Stimulated activated naive B cell treated with anti-CD40 and anti-IgM and Interleukin-4, amounts not matched to agents 10 μg/mL and 1 μg/mL and 100 μg/mL, for 72 hours (primary cell): Measurements from ENCODE around the gene DNAJC2.

Experiments used
- ATAC-seq, 2 donors: fragments of 150-1000 bp; cut with Tn5 transposase; replicated peaks; 2 replicates each; pipeline ENCODE4 v1.10.0; 2021; ENCODE audit warnings: moderate library complexity in 1 of 2
- DNase-seq: peaks from one replicate; pipeline ENCODE4 v3.0.0; 2021
- H3K27ac Mint-ChIP-seq: one replicate; pipeline ENCODE4 v1.8.0; 2022; ENCODE audit warnings: mild to moderate bottlenecking, mixed read lengths
- H3K27me3 Mint-ChIP-seq, 2 donors: one replicate each; pipeline ENCODE4 v1.8.0; 2022; ENCODE audit warnings: mixed read lengths in 2 of 2
- H3K36me3 Mint-ChIP-seq, 2 donors: one replicate each; pipeline ENCODE4 v1.8.0; 2022; ENCODE audit warnings: mixed read lengths in 2 of 2, mild to moderate bottlenecking in 1 of 2
- H3K4me1 Mint-ChIP-seq, 2 donors: one replicate each; pipeline ENCODE4 v1.8.0; 2022; ENCODE audit warnings: mixed read lengths in 2 of 2, mild to moderate bottlenecking in 1 of 2
- H3K4me3 Mint-ChIP-seq, 2 donors: one replicate each; pipeline ENCODE4 v1.8.0; 2022; ENCODE audit warnings: mild to moderate bottlenecking in 2 of 2, mixed read lengths in 2 of 2, moderate library complexity in 1 of 2
- H3K9me3 Mint-ChIP-seq, 2 donors: one replicate each; pipeline ENCODE4 v1.8.0; 2022; ENCODE audit warnings: mixed read lengths in 2 of 2, mild to moderate bottlenecking in 1 of 2

The DNAJC2 gene

GRCh38 chr7:103348959-103349358, 4.4 kb upstream of the DNAJC2 start:
- Mint-ChIP-seq H3K27me3 (no peaks in the 10 kb centered on the region), H3K27ac (peak overlapping the region; percentile 56), H3K4me3 (peak overlapping the region; percentile 86), H3K4me1 (peaks cover 22 to 50% of the 10 kb centered on the region in 2 donors), H3K36me3 (peaks cover 30 to 33% of the 10 kb centered on the region in 2 donors), H3K9me3 (no peaks in the 10 kb centered on the region)
- ATAC-seq: no peak
- DNase-seq: no peak

GRCh38 chr7:103348452-103348851, 3.9 kb upstream of the DNAJC2 start:
- Mint-ChIP-seq H3K36me3 (peaks cover 30 to 36% of the 10 kb centered on the region in 2 donors), H3K27ac (peak overlapping the region; percentile 71), H3K9me3 (no peaks in the 10 kb centered on the region), H3K4me3 (peak overlapping the region; percentile 97 to 98), H3K4me1 (peaks cover 22 to 50% of the 10 kb centered on the region in 2 donors), H3K27me3 (no peaks in the 10 kb centered on the region)
- no peak for ATAC-seq
- DNase-seq: no peak

GRCh38 chr7:103347507-103348267, 3.1 kb upstream of the DNAJC2 start, which contains the start of gene PSMC2:
PSMC2 (plus strand) TSS chr7:103347643; CDS start chr7:103347712, 69 bp downstream.
- peak; percentile 84 for DNase-seq
- peaks cover 19 to 49% of the 10 kb centered on the region in 2 donors for H3K4me1 Mint-ChIP-seq
- no peaks in the 10 kb centered on the region for H3K27me3 Mint-ChIP-seq

GRCh38 chr7:103346396-103346795, 1.8 kb upstream of the DNAJC2 start:
- no peaks in the 10 kb centered on the region for H3K27me3 Mint-ChIP-seq
- ATAC-seq (no peak), DNase-seq (no peak)
- peak overlapping the region; percentile 36 to 98 for H3K4me3 Mint-ChIP-seq
- no peak overlapping the region for H3K27ac Mint-ChIP-seq
- H3K9me3 Mint-ChIP-seq: no peaks in the 10 kb centered on the region
- peaks cover 22 to 30% of the 10 kb centered on the region in 2 donors for H3K36me3 Mint-ChIP-seq
- H3K4me1 Mint-ChIP-seq: peaks cover 15 to 44% of the 10 kb centered on the region in 2 donors

More at GRCh38 chr7:103347507-103348267, 3.1 kb upstream of the DNAJC2 start, which contains the start of gene PSMC2:
- peak within 1 kb of the TSS; percentile 97 to 98 for H3K4me3 Mint-ChIP-seq
- H3K9me3 Mint-ChIP-seq: no peaks in the 10 kb centered on the region
- H3K27ac Mint-ChIP-seq: peak within 1 kb of the TSS; percentile 97
- peak; percentile 78 to 81 for ATAC-seq
- H3K36me3 Mint-ChIP-seq: peaks cover 28 to 34% of the 10 kb centered on the region in 2 donors

- Mint-ChIP-seq H3K4me3 (peak overlapping the region; percentile 99), H3K9me3 (no peaks in the 10 kb centered on the region), H3K4me1 (peaks cover 19 to 48% of the 10 kb centered on the region in 2 donors), H3K27ac (peak overlapping the region; percentile 99), H3K36me3 (peaks cover 32 to 40% of the 10 kb centered on the region in 2 donors), H3K27me3 (no peaks in the 10 kb centered on the region)
- DNase-seq (peak; percentile 2), ATAC-seq (peak; percentile 22 to 30)
Measured at GRCh38 chr7:103343758-103344452, 662 bp downstream of the DNAJC2 start.

GRCh38 chr7:103343332-103343731, 1.2 kb downstream of the DNAJC2 start:
- Mint-ChIP-seq H3K27ac (peak overlapping the region; percentile 99), H3K36me3 (peaks cover 31 to 39% of the 10 kb centered on the region in 2 donors)
- ATAC-seq: peak; percentile 4 to 16

GRCh38 chr7:103341466-103341865, 3.1 kb downstream of the DNAJC2 start:
- no peak for ATAC-seq
- H3K27ac Mint-ChIP-seq: no peak overlapping the region
- no peak for DNase-seq
- peak overlapping the region; percentile 14 to 21 for H3K4me3 Mint-ChIP-seq
- no peaks in the 10 kb centered on the region for H3K9me3 Mint-ChIP-seq
- peaks cover 21 to 39% of the 10 kb centered on the region in 2 donors for H3K4me1 Mint-ChIP-seq
- H3K27me3 Mint-ChIP-seq: no peaks in the 10 kb centered on the region
- peaks cover 33 to 48% of the 10 kb centered on the region in 2 donors for H3K36me3 Mint-ChIP-seq

More at GRCh38 chr7:103343332-103343731, 1.2 kb downstream of the DNAJC2 start:
- Mint-ChIP-seq H3K4me3 (peak overlapping the region; percentile 99), H3K4me1 (peaks cover 19 to 42% of the 10 kb centered on the region in 2 donors), H3K9me3 (no peaks in the 10 kb centered on the region), H3K27me3 (no peaks in the 10 kb centered on the region)
- DNase-seq: no peak

- peaks cover 21 to 30% of the 10 kb centered on the region in 2 donors for H3K4me1 Mint-ChIP-seq
- no peak overlapping the region for H3K4me3 Mint-ChIP-seq
- ATAC-seq (no peak), DNase-seq (no peak)
- H3K27ac Mint-ChIP-seq: no peak overlapping the region
- H3K36me3 Mint-ChIP-seq: peaks cover 32 to 45% of the 10 kb centered on the region in 2 donors
- H3K27me3 Mint-ChIP-seq: no peaks in the 10 kb centered on the region
- H3K9me3 Mint-ChIP-seq: no peaks in the 10 kb centered on the region
Measured at GRCh38 chr7:103338864-103339263, 5.7 kb downstream of the DNAJC2 start.

GRCh38 chr7:103336761-103337160, 7.8 kb downstream of the DNAJC2 start:
- H3K4me1 Mint-ChIP-seq: peaks cover 20 to 29% of the 10 kb centered on the region in 2 donors
- H3K36me3 Mint-ChIP-seq: peaks cover 39 to 51% of the 10 kb centered on the region in 2 donors

GRCh38 chr7:103325744-103326143, 18.8 kb downstream of the DNAJC2 start:
- H3K27ac Mint-ChIP-seq: no peak overlapping the region
- DNase-seq (no peak), ATAC-seq (no peak)
- H3K4me3 Mint-ChIP-seq: no peak overlapping the region
- H3K9me3 Mint-ChIP-seq: no peaks in the 10 kb centered on the region
- H3K4me1 Mint-ChIP-seq: peaks cover 0 to 7% of the 10 kb centered on the region in 2 donors
- H3K36me3 Mint-ChIP-seq: peaks cover 21 to 44% of the 10 kb centered on the region in 2 donors
- H3K27me3 Mint-ChIP-seq: no peaks in the 10 kb centered on the region

More at GRCh38 chr7:103336761-103337160, 7.8 kb downstream of the DNAJC2 start:
- ATAC-seq: no peak
- Mint-ChIP-seq H3K4me3 (no peak overlapping the region), H3K9me3 (no peaks in the 10 kb centered on the region), H3K27ac (no peak overlapping the region), H3K27me3 (no peaks in the 10 kb centered on the region)
- no peak for DNase-seq

GRCh38 chr7:103317009-103317408, 27.6 kb downstream of the DNAJC2 start:
- H3K27ac Mint-ChIP-seq: peak overlapping the region; percentile 66
- peaks cover 28 to 52% of the 10 kb centered on the region in 2 donors for H3K36me3 Mint-ChIP-seq
- H3K4me3 Mint-ChIP-seq: no peak overlapping the region

GRCh38 chr7:103316380-103316941, 28.1 kb downstream of the DNAJC2 start:
- Mint-ChIP-seq H3K9me3 (no peaks in the 10 kb centered on the region), H3K4me3 (no peak overlapping the region), H3K36me3 (peaks cover 28 to 49% of the 10 kb centered on the region in 2 donors), H3K27me3 (no peaks in the 10 kb centered on the region), H3K27ac (peak overlapping the region; percentile 66), H3K4me1 (peaks cover 13 to 17% of the 10 kb centered on the region in 2 donors)
- no peak for ATAC-seq
- no peak for DNase-seq

More at GRCh38 chr7:103317009-103317408, 27.6 kb downstream of the DNAJC2 start:
- peaks cover 13 to 17% of the 10 kb centered on the region in 2 donors for H3K4me1 Mint-ChIP-seq
- no peak for ATAC-seq
- DNase-seq: no peak
- no peaks in the 10 kb centered on the region for H3K9me3 Mint-ChIP-seq
- no peaks in the 10 kb centered on the region for H3K27me3 Mint-ChIP-seq

- DNase-seq: no peak
- H3K4me3 Mint-ChIP-seq: no peak overlapping the region
- H3K4me1 Mint-ChIP-seq: peaks cover 13 to 17% of the 10 kb centered on the region in 2 donors
- peak in 1 of 2 donors; percentile 19 for ATAC-seq
- peak overlapping the region; percentile 17 for H3K27ac Mint-ChIP-seq
- no peaks in the 10 kb centered on the region for H3K27me3 Mint-ChIP-seq
- no peaks in the 10 kb centered on the region for H3K9me3 Mint-ChIP-seq
- H3K36me3 Mint-ChIP-seq: peaks cover 26 to 49% of the 10 kb centered on the region in 2 donors
Measured at GRCh38 chr7:103314852-103315251, 29.7 kb downstream of the DNAJC2 start.
